Measurements from ENCODE around the gene MAGOH. TPM values are rescaled to one million over a fixed set of nuclear protein-coding genes. Genes with fewer than 3 reads are reported as not detected.

The MAGOH gene
- total RNA-seq, 2 donors from 2014 or later = 49.6 to 83.9 TPM

Other genes with a start within 250 kb of the MAGOH start
- not detected for gene PODN, start 176.3 kb downstream of the MAGOH start, total RNA-seq
- not detected for gene SLC1A7, start 95.9 kb downstream of the MAGOH start, total RNA-seq
- gene CPT2, start 41.7 kb downstream of the MAGOH start, total RNA-seq = 10 to 100 TPM; 14.5 to 16.5 TPM
- gene CZIB, start 17.9 kb downstream of the MAGOH start, total RNA-seq = 10 to 100 TPM; 43.0 to 48.8 TPM
- 10 to 100 TPM; 36.0 to 68.1 TPM for gene LRP8, start 89.6 kb upstream of the MAGOH start, total RNA-seq
- gene DMRTB1, start 220.9 kb upstream of the MAGOH start, total RNA-seq = not detected

All from activated T-helper 17 cell treated with anti-CD3 and anti-CD28 coated beads, Interleukin-2, amount 50 U/mL, for 72 hours (primary cell).